Measurements from ENCODE around the gene MYH7B.

MYH7B gene

GRCh38 chr20:35004749-35005462 lies 49.2 kb downstream of the MYH7B start:
- no peak for DNase-seq (ENCODE audit: low read depth, low spot score)
